ENCODE measurements around the gene CSN3. TPM values are rescaled to one million over a fixed set of nuclear protein-coding genes. Genes with fewer than 3 reads are reported as not detected.
"Not testable (repeated sequence)": the region's sequence is repeated elsewhere in the genome, so short reads cannot be mapped to it uniquely, and the experiment has no call there.

CSN3 gene
- polyA plus RNA-seq, 1 experiment, result not detected

DNA sequence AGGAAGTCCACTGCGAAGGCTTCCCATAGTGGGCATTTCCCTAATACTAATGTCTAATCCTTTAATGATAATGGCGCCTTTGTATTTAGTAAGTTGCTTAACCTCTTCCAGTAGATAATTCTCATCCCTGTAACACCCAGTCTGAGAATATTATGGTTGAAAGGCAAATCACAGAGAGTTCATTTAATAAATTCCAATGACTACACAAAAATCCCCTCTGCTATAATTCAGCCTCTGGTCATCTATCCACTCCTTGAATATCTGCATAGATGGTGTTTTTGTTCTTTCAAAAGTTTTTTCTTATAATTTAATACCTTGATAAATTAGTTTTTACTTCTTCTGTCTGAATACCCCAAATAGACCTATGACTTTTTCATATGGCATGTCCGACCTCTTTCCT is 21.0 kb upstream of the CSN3 start:
- H3K4me3 ChIP-seq (ENCODE audit: low read depth, low read length); H3K27me3 ChIP-seq (ENCODE audit: control insufficient read depth, insufficient read depth, low read length); CTCF ChIA-PET; POLR2A ChIA-PET; H3K36me3 ChIP-seq (ENCODE audit: control insufficient read depth, insufficient read depth, low read length); DNase-seq (ENCODE audit: low read depth): not testable (repeated sequence)

DNA sequence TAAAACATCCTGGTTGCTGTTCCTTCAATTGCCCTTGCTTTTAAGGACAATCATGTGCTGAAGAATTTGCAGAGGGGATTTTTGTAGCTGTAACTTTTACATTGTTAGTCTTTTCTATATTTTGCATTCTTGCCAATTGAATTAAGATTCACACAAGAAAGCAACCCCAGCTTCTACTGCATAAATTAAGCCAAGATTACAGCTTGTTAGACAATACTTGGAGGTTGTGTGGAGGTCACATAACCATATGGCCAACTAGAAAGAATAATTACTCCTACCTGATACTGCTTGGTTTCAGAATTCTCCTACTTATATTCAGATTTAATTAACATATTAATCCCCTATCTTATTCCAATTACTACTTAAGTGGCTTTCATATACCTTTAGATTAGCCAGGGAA is 20.6 kb upstream of the CSN3 start:
- CTCF ChIA-PET; H3K4me3 ChIP-seq (ENCODE audit: low read depth, low read length); DNase-seq (ENCODE audit: low read depth); POLR2A ChIA-PET; H3K36me3 ChIP-seq (ENCODE audit: control insufficient read depth, insufficient read depth, low read length); H3K27me3 ChIP-seq (ENCODE audit: control insufficient read depth, insufficient read depth, low read length): not testable (repeated sequence)

DNA sequence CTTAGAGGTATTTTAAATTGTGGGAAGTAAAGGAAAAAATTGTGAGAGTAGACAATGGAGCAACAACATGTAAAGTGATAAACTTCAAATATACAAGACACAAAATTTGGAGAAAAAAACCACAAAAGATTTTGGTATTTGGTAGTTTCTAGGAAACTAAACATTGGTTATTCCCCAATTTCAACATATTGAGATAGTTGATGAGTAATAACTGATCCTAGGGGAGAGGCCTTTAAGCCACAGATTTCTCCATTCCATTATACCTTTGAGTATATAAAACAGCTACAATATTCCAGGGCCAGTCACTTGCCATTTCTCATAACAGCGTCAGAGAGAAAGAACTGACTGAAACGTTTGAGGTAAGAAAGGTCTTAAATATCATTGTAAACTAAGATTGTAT is 16.6 kb upstream of the CSN3 start, which contains the start of gene FDCSP:
FDCSP (plus strand) TSS at position 301 of the 400 bp plus-strand sequence. CDS start 5,071 bp downstream, outside the sequence.
- H3K27me3 ChIP-seq (ENCODE audit: control insufficient read depth, insufficient read depth, low read length), result no peaks in the 10 kb centered on the region
- ChIA-PET CTCF (no interaction called here), POLR2A (no interaction called here)
- DNase-seq (ENCODE audit: low read depth), result no peak
- no peaks in the 10 kb centered on the region for H3K36me3 ChIP-seq (ENCODE audit: control insufficient read depth, insufficient read depth, low read length)
- TF ChIP-seq, protein P1, sequence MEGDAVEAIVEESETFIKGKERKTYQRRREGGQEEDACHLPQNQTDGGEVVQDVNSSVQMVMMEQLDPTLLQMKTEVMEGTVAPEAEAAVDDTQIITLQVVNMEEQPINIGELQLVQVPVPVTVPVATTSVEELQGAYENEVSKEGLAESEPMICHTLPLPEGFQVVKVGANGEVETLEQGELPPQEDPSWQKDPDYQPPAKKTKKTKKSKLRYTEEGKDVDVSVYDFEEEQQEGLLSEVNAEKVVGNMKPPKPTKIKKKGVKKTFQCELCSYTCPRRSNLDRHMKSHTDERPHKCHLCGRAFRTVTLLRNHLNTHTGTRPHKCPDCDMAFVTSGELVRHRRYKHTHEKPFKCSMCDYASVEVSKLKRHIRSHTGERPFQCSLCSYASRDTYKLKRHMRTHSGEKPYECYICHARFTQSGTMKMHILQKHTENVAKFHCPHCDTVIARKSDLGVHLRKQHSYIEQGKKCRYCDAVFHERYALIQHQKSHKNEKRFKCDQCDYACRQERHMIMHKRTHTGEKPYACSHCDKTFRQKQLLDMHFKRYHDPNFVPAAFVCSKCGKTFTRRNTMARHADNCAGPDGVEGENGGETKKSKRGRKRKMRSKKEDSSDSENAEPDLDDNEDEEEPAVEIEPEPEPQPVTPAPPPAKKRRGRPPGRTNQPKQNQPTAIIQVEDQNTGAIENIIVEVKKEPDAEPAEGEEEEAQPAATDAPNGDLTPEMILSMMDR (IDR thresholded peaks at IDR 0.05; ENCODE audit: insufficient read depth, low read depth, low read length), result no peak
- H3K4me3 ChIP-seq (ENCODE audit: low read depth, low read length), result no peak within 1 kb of the TSS

DNA sequence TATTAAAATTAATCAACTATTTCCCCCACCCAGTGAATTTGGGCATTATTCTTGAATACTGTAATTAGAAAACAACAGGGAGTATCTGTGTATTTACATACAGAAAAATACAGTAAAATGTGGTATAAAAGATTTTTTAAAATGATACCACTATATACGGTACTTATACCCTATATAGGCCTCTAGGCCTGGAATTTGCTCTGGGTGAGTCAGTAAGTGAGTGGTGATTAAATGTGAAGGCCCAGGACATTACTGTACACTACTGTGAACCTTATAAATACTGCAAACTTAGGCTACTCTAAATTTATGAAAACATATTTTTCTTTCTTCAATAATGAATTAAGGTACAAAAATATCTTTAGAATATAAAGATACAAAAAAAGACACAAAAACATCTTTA is 6.3 kb upstream of the CSN3 start:
- no peak overlapping the region for H3K4me3 ChIP-seq (ENCODE audit: low read depth, low read length)
- ChIA-PET CTCF (no interaction called here), POLR2A (no interaction called here)
- DNase-seq (ENCODE audit: low read depth), result no peak
- H3K36me3 ChIP-seq (ENCODE audit: control insufficient read depth, insufficient read depth, low read length), result no peaks in the 10 kb centered on the region
- TF ChIP-seq, protein P1 (IDR thresholded peaks at IDR 0.05; ENCODE audit: insufficient read depth, low read depth, low read length), result no peak
- no peaks in the 10 kb centered on the region for H3K27me3 ChIP-seq (ENCODE audit: control insufficient read depth, insufficient read depth, low read length)

DNA sequence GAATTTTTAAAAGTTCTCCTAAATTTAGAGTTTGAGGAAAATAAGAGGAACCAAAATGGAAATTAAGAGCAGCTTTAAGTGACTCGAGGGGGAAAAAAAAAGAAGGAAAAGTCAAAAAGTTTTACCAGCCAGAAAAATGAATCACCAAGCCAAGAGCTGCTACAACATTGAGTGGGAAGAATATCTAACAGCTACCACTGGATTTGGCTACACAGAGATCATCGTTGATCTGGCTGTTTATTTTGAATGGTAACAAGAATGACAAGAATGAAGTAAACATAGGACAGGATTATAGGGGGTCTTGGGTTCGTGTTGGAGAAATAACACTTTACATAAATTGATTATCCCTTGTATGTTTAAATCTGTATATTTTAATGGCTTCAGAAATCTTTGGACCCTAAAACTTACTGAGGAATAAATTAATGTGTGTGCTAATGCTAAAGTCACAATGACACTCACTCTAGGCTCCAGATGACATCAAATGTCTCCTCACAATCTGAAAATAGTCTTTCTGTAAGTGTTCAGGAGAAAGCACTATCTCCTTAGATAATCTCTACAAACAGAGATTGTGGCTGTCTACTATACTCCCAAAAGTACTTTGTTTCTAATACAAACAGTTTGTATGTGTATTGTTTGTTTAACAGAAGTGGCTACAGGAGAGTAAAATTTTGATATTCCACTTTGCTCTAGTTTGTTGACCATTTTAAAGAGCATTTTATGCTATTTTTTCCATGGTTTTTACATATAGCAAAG is 3.1 kb upstream of the CSN3 start:
- CTCF ChIA-PET, result no interaction called here

DNA sequence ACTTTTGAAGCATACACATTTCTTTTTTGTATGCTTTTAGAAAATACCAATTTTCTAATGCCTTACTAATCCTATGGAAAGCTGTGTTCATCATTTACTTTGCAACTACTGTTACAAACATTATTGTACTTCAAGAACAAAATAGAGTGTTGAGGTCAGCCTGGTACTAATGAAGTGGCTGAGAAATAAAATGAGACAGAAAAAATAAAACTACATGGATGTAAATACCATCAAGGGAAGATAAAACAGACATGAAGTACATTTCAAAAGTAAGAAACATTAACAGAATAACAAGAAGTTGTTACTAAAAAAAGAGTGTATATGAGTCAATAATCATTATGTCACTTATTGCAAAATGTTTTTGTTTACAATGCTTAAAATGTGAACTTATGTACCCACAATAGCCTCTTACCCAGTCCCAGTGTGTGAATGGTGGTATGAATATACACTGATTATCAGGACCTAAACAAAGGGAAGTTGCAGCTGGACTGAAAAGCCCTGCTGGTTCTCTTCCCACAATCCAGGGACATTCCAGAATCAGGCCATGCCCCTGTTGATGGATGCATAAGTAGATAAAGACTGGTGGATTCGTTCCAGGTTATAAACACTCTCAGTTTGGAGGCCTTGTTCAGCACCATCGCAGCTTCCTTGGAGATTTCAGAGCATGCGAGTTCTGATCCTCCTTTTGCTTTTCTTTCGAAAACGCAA is 2.4 kb upstream of the CSN3 start:
- Histone ChIP-seq H3K4me3 (ENCODE audit: low read depth, low read length) (no peak overlapping the region), H3K27me3 (ENCODE audit: control insufficient read depth, insufficient read depth, low read length) (no peaks in the 10 kb centered on the region), H3K36me3 (ENCODE audit: control insufficient read depth, insufficient read depth, low read length) (no peaks in the 10 kb centered on the region)
- ChIA-PET CTCF (no interaction called here), POLR2A (no interaction called here)
- DNase-seq (ENCODE audit: low read depth), result no peak
- TF ChIP-seq, protein P1 (IDR thresholded peaks at IDR 0.05; ENCODE audit: insufficient read depth, low read depth, low read length), result no peak

More for the DNA sequence above, 3.1 kb upstream of the CSN3 start:
- POLR2A ChIA-PET, result no interaction called here
- TF ChIP-seq, protein P1 (IDR thresholded peaks at IDR 0.05; ENCODE audit: insufficient read depth, low read depth, low read length), result no peak
- DNase-seq (ENCODE audit: low read depth), result no peak
- Histone ChIP-seq H3K4me3 (ENCODE audit: low read depth, low read length) (no peak overlapping the region), H3K36me3 (ENCODE audit: control insufficient read depth, insufficient read depth, low read length) (no peaks in the 10 kb centered on the region), H3K27me3 (ENCODE audit: control insufficient read depth, insufficient read depth, low read length) (no peaks in the 10 kb centered on the region)

Measured in BJ (cell line).